CD8-positive, alpha-beta memory T cell (primary cell): ENCODE results near the gene MRPS10. TPM values are rescaled to one million over a fixed set of nuclear protein-coding genes. Genes with fewer than 3 reads are reported as not detected.
"Not testable (repeated sequence)": the region's sequence is repeated elsewhere in the genome, so short reads cannot be mapped to it uniquely, and the experiment has no call there.

ENCODE experiments used
- CTCF ChIA-PET: fragments of 350-600 bp; sonication (Branson Sonifier 250); formaldehyde crosslinking; loops from one replicate; lab custom pipeline; 2021; ENCODE audit warnings: antibody characterized with exemption; lab: Charles Lee
- POLR2A ChIA-PET: fragments of 350-600 bp; sonication (Branson Sonifier 250); formaldehyde crosslinking; loops from one replicate; lab custom pipeline; 2021; ENCODE audit warnings: antibody characterized with exemption; lab: Charles Lee
- DNase-seq, 5 donors: peaks; one replicate each; pipeline versions ENCODE4 v3.0.0 to v3.0.0-alpha.2; 2020 to 2022; ENCODE audit warnings: mixed read lengths in 1 of 5
- H3K27ac ChIP-seq: one replicate; pipeline ENCODE4 v1.7.0; 2013; ENCODE audit warnings: low read depth, mild to moderate bottlenecking, low read length, moderate library complexity
- H3K27me3 ChIP-seq: 2 replicates; pipeline ENCODE4 v1.7.0; 2013; ENCODE audit warnings: low read length, mild to moderate bottlenecking; ENCODE audit not compliant: insufficient read depth, poor library complexity, severe bottlenecking
- H3K36me3 ChIP-seq: 2 replicates; pipeline ENCODE4 v1.7.0; 2013; ENCODE audit warnings: mild to moderate bottlenecking, low read length, moderate library complexity; ENCODE audit not compliant: insufficient read depth
- H3K4me1 ChIP-seq: 2 replicates; pipeline ENCODE4 v1.7.0; 2013; ENCODE audit warnings: mild to moderate bottlenecking, low read length, moderate library complexity; ENCODE audit not compliant: insufficient read depth
- H3K4me3 ChIP-seq: 2 replicates; pipeline ENCODE4 v1.7.0; 2013; ENCODE audit warnings: mild to moderate bottlenecking, low read length
- H3K9me3 ChIP-seq: 2 replicates; pipeline ENCODE4 v1.7.0; 2013; ENCODE audit warnings: mild to moderate bottlenecking, low read length
- H3K27ac Mint-ChIP-seq, 8 donors: one replicate each; pipeline ENCODE4 v1.8.0; 2020 to 2021; ENCODE audit warnings: mixed read lengths in 8 of 8, mild to moderate bottlenecking in 6 of 8, inconsistent platforms in 3 of 8, moderate library complexity in 3 of 8
- H3K27me3 Mint-ChIP-seq, 2 donors: one replicate each; pipeline ENCODE4 v1.8.0; 2020 to 2021; ENCODE audit warnings: mixed read lengths in 2 of 2, mild to moderate bottlenecking in 1 of 2, moderate library complexity in 1 of 2
- H3K36me3 Mint-ChIP-seq, 3 donors: one replicate each; pipeline ENCODE4 v1.8.0; 2020 to 2021; ENCODE audit warnings: mixed read lengths in 3 of 3, inconsistent platforms in 1 of 3, mild to moderate bottlenecking in 1 of 3
- H3K4me1 Mint-ChIP-seq, 3 donors: one replicate each; pipeline ENCODE4 v1.8.0; 2020 to 2021; ENCODE audit warnings: mixed read lengths in 3 of 3, inconsistent platforms in 1 of 3, mild to moderate bottlenecking in 1 of 3
- H3K4me3 Mint-ChIP-seq, 7 donors: one replicate each; pipeline ENCODE4 v1.8.0; 2020 to 2021; ENCODE audit warnings: mixed read lengths in 7 of 7, mild to moderate bottlenecking in 6 of 7, moderate library complexity in 4 of 7, inconsistent platforms in 2 of 7
- H3K9me3 Mint-ChIP-seq, 5 donors: one replicate each; pipeline ENCODE4 v1.8.0; 2020 to 2022; ENCODE audit warnings: mixed read lengths in 5 of 5, mild to moderate bottlenecking in 3 of 5, moderate library complexity in 2 of 5, inconsistent platforms in 1 of 5
- polyA plus RNA-seq: library from polyadenylated mRNA; unstranded; fragments of 300-500 nt; fragmentation: Illumina TruSeq; gene quantifications from one replicate; pipeline ENCODE4 v1.2.3, GENCODE V29; 2021
- total RNA-seq, 2 experiments: library from RNA; stranded (reverse); gene quantifications; one replicate each; pipeline ENCODE4 v1.2.3, GENCODE V29; 2021

The MRPS10 gene
- total and polyA plus RNA-seq, 3 experiments from 2014 or later = 50.6 to 51.8 (median 51.3) TPM

DNA sequence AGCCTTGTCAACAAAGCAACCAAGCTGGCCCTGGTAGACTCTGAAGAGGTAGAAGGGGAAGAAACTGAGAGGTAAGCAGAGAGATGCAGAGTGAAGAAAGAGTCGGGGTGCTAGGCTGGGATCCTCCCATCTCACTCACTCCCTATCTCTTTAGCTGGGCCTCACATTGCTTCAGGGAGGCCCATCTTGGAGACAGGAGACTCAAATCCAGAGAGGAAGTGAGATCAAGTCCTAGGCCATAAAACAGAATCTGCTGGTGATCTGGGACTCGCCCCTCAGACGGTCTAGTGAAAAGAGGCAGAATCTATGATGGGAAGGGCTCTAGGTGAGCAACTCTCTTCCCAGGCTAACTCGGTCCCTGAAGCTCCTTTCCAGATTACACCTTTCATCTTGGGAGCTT lies 22.2 kb downstream of the MRPS10 start:
- H3K4me1 Mint-ChIP-seq = peaks cover 0 to 2% (median 0%) of the 10 kb centered on the region in 3 donors
- POLR2A ChIA-PET = no interaction called here
- peaks cover 5 to 13% (median 7%) of the 10 kb centered on the region in 3 donors for H3K36me3 Mint-ChIP-seq

DNA sequence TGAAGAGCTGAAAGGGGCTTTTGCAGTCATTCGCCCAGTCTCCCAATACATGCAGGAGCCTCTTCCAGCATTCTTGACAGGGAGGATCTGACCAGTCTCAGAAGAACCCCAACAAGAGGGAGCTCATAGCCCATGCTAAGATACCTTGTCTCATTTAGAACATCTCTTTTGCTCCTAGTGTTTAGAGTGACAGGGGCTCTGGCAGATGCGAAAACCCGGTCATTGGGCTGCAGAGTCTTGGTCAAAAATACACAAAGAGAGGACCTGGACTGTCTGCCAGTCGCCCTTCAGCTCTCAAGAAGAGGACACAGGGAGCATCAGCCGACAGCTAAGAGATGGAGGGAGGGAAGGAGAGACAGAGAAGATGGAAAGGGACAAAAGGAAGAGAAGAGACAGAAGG lies 23.6 kb downstream of the MRPS10 start:
- no peak for DNase-seq
- ChIA-PET POLR2A (no interaction called here), CTCF (no interaction called here)
- Mint-ChIP-seq H3K9me3 (no peaks in the 10 kb centered on the region), H3K4me3 (no peak overlapping the region), H3K4me1 (no peaks in the 10 kb centered on the region), H3K27me3 (no peaks in the 10 kb centered on the region), H3K36me3 (peaks cover 0 to 7% (median 4%) of the 10 kb centered on the region in 3 donors), H3K27ac (peak overlapping the region in 3 of 8 donors; percentile 13 to 81 (median 14))
- Histone ChIP-seq H3K27ac (no peak overlapping the region), H3K4me3 (no peak overlapping the region), H3K4me1 (no peaks in the 10 kb centered on the region), H3K9me3 (no peaks in the 10 kb centered on the region), H3K36me3 (no peaks in the 10 kb centered on the region), H3K27me3 (no peaks in the 10 kb centered on the region)

More for the DNA sequence above, 22.2 kb downstream of the MRPS10 start:
- Histone ChIP-seq H3K27me3 (no peaks in the 10 kb centered on the region), H3K36me3 (no peaks in the 10 kb centered on the region), H3K9me3 (no peaks in the 10 kb centered on the region), H3K4me1 (no peaks in the 10 kb centered on the region), H3K27ac (no peak overlapping the region), H3K4me3 (no peak overlapping the region)
- CTCF ChIA-PET = interaction anchor here (0.6 kb wide), 1 partner anchor 24 kb away, joined by 3 read pairs; no protein-coding TSS in a partner anchor
- no peak for DNase-seq
- Mint-ChIP-seq H3K27ac (peak overlapping the region in 2 of 8 donors; percentile 29 to 34), H3K4me3 (no peak overlapping the region), H3K9me3 (peaks cover 0 to under 1% (median 0%) of the 10 kb centered on the region in 5 donors), H3K27me3 (no peaks in the 10 kb centered on the region)

- DNase-seq = no peak
- Mint-ChIP-seq H3K27me3 (no peaks in the 10 kb centered on the region), H3K27ac (peak overlapping the region in 2 of 8 donors; percentile 16 to 51), H3K4me1 (no peaks in the 10 kb centered on the region), H3K9me3 (no peaks in the 10 kb centered on the region), H3K36me3 (peaks cover 0 to 7% (median 6%) of the 10 kb centered on the region in 3 donors), H3K4me3 (no peak overlapping the region)
- Histone ChIP-seq H3K9me3 (no peaks in the 10 kb centered on the region), H3K36me3 (no peaks in the 10 kb centered on the region), H3K4me1 (no peaks in the 10 kb centered on the region), H3K4me3 (no peak overlapping the region), H3K27ac (no peak overlapping the region), H3K27me3 (no peaks in the 10 kb centered on the region)
- ChIA-PET POLR2A (no interaction called here), CTCF (no interaction called here)
Observed at GRCh38 chr6:42193491-42193894, 24.2 kb downstream of the MRPS10 start.

DNA sequence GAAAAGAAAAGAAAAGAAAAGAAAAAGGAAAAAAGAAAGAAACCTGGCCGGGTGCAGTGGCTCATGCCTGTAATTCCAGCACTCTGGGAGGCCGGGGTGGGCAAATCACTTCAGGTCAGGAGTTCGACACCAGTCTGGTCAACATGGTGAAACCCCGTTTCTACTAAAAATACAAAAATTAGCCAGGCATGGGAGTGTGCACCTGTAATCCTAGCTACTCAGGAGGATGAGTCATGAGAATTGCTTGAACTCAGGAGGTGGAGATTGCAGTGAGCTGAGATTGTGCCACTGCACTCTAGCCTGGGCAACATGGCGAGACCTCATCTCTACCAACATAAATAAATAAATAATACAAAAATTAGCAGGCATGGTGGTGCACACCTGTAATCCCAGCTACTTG lies 25.3 kb downstream of the MRPS10 start:
- H3K36me3 ChIP-seq, H3K36me3 Mint-ChIP-seq, H3K27ac ChIP-seq, DNase-seq, H3K9me3 Mint-ChIP-seq, H3K4me1 ChIP-seq, H3K4me1 Mint-ChIP-seq, H3K4me3 Mint-ChIP-seq, H3K27ac Mint-ChIP-seq, H3K27me3 ChIP-seq, H3K9me3 ChIP-seq, H3K4me3 ChIP-seq, H3K27me3 Mint-ChIP-seq: not testable (repeated sequence)
- CTCF ChIA-PET = interaction anchor here (0.7 to 1.2 kb wide), 4 partner anchors 27 to 443 kb away, joined by 3 to 4 read pairs (median 3); no protein-coding TSS in a partner anchor
- POLR2A ChIA-PET = interaction anchor here (0.7 kb wide), 1 partner anchor 77 kb away, joined by 8 read pairs; no protein-coding TSS in a partner anchor

- Histone ChIP-seq H3K36me3 (no peaks in the 10 kb centered on the region), H3K27me3 (no peaks in the 10 kb centered on the region), H3K4me1 (no peaks in the 10 kb centered on the region), H3K27ac (no peak overlapping the region), H3K4me3 (no peak overlapping the region), H3K9me3 (no peaks in the 10 kb centered on the region)
- Mint-ChIP-seq H3K27ac (peak overlapping the region in 1 of 8 donors; percentile 34), H3K4me3 (no peak overlapping the region), H3K36me3 (peaks cover 0 to 9% (median 8%) of the 10 kb centered on the region in 3 donors), H3K4me1 (no peaks in the 10 kb centered on the region), H3K9me3 (no peaks in the 10 kb centered on the region), H3K27me3 (no peaks in the 10 kb centered on the region)
- CTCF ChIA-PET = no interaction called here
- POLR2A ChIA-PET = no interaction called here
- DNase-seq = no peak
Observed at GRCh38 chr6:42190554-42191183, 27.0 kb downstream of the MRPS10 start.

DNA sequence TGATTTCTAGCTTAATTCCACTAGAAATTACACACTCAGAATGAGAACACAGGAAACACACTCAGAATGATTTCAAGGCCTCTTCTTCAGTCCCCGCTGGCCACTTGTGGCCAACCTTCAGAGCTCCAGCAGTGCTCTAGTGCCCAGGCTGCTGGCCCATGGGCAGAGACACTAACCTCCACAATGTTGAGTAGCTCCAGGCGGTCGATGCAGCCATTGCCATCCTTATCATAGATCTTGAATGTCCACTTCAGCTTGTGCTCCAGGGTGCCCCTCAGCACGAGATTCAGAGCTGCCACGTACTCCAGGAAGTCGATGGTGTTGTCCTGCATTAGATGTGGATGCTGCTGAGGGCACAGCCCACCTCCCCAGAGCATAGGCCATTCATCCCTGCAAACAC lies 29.3 kb downstream of the MRPS10 start:
- H3K9me3 Mint-ChIP-seq = no peaks in the 10 kb centered on the region
- peak overlapping the region in 1 of 8 donors; percentile 36 for H3K27ac Mint-ChIP-seq
- no peak for DNase-seq
- ChIA-PET CTCF (no interaction called here), POLR2A (no interaction called here)
- Histone ChIP-seq H3K9me3 (no peaks in the 10 kb centered on the region), H3K4me1 (no peaks in the 10 kb centered on the region), H3K27me3 (no peaks in the 10 kb centered on the region), H3K36me3 (no peaks in the 10 kb centered on the region), H3K4me3 (no peak overlapping the region), H3K27ac (no peak overlapping the region)
- no peaks in the 10 kb centered on the region for H3K4me1 Mint-ChIP-seq
- peaks cover 0 to 2% of the 10 kb centered on the region in 2 donors for H3K27me3 Mint-ChIP-seq
- no peak overlapping the region for H3K4me3 Mint-ChIP-seq
- peaks cover 0 to 12% (median 9%) of the 10 kb centered on the region in 3 donors for H3K36me3 Mint-ChIP-seq

DNA sequence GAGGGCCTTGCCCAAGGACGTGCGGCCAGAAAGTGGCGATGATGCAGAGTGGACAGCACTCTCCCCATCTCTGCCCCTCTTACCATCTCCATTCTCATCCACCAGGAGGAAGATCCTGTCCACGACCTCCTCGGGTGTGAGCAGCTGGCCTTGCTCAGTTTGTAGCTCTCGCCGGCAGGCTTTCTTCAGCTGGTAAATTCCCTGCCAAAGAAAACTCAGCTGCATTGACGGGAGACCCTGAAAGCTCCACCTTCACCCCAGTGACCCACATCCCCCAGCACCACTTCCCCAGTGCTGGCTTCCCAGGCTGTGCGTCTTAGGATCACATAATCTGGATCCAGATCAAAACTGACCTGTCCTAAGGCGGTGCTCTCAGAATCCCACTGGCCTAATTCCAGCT lies 32.1 kb downstream of the MRPS10 start:
- no peaks in the 10 kb centered on the region for H3K9me3 Mint-ChIP-seq
- H3K4me3 ChIP-seq = no peak overlapping the region
- H3K4me1 ChIP-seq = no peaks in the 10 kb centered on the region
- no peaks in the 10 kb centered on the region for H3K4me1 Mint-ChIP-seq
- H3K9me3 ChIP-seq = no peaks in the 10 kb centered on the region
- no peak overlapping the region for H3K4me3 Mint-ChIP-seq
- no peaks in the 10 kb centered on the region for H3K36me3 ChIP-seq
- peaks cover 0 to 8% (median 4%) of the 10 kb centered on the region in 3 donors for H3K36me3 Mint-ChIP-seq
- no peak overlapping the region for H3K27ac ChIP-seq
- H3K27ac Mint-ChIP-seq = no peak overlapping the region
- H3K27me3 Mint-ChIP-seq = peaks cover 0 to 8% of the 10 kb centered on the region in 2 donors
- no peaks in the 10 kb centered on the region for H3K27me3 ChIP-seq
- ChIA-PET CTCF (no interaction called here), POLR2A (no interaction called here)
- no peak for DNase-seq

DNA sequence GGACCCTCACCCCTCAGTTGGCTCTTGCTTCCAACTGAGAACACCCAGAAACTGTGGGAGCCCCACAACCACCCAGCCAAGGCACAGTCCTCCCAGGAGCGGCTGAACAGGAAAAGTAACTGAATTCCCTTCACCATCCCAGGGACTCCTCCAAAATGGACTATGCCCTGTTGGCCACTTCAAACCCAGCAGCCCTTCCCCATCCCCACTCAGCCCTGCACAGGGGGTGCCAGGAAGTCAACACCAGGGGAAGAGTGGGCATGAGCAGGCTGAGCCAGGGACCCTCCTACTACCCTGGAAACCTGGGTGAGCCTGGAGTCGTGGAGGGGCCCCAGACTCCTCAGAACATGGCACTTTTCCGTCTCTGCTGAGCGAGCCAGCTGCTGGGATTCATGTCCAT lies 33.2 kb downstream of the MRPS10 start:
- Mint-ChIP-seq H3K4me1 (no peaks in the 10 kb centered on the region), H3K9me3 (no peaks in the 10 kb centered on the region), H3K4me3 (no peak overlapping the region), H3K36me3 (peaks cover 0 to 8% (median 1%) of the 10 kb centered on the region in 3 donors), H3K27ac (no peak overlapping the region), H3K27me3 (peaks cover 6 to 16% of the 10 kb centered on the region in 2 donors)
- Histone ChIP-seq H3K36me3 (no peaks in the 10 kb centered on the region), H3K9me3 (no peaks in the 10 kb centered on the region), H3K27ac (no peak overlapping the region), H3K27me3 (no peaks in the 10 kb centered on the region), H3K4me1 (no peaks in the 10 kb centered on the region), H3K4me3 (no peak overlapping the region)
- DNase-seq = no peak
- ChIA-PET CTCF (no interaction called here), POLR2A (no interaction called here)
